Heart left ventricle (tissue), 16 donors: ENCODE measurements around the gene DLGAP1. TPM values are rescaled to one million over a fixed set of nuclear protein-coding genes. Genes with fewer than 3 reads are reported as not detected.

ENCODE experiments used
- ATAC-seq, 4 donors: fragments of 200-7000 bp; cut with Tn5 transposase; one replicate each; pipeline ENCODE4 v1.9.1; 2020 to 2022; ENCODE audit warnings: moderate library complexity in 4 of 4, mild to moderate bottlenecking in 3 of 4, moderate number of reproducible peaks in 1 of 4
- DNase-seq, 5 donors: peaks; one replicate each; pipeline ENCODE4 v3.0.0-alpha.2; 2020
- H3K27ac ChIP-seq, 12 donors: fragments of 200-600 bp; sonication (generic) in 4 of 12; one replicate each; pipeline versions ENCODE4 v1.5.0 to v1.8.0; 2016 to 2022; ENCODE audit warnings: mild to moderate bottlenecking in 2 of 12
- H3K27me3 ChIP-seq, 9 donors: fragments of 200-600 bp; sonication (generic) in 2 of 9; one replicate each; pipeline versions ENCODE4 v1.5.1 to v1.8.0; 2016 to 2022; ENCODE audit warnings: mild to moderate bottlenecking in 3 of 9
- H3K36me3 ChIP-seq, 9 donors: fragments of 200-600 bp; sonication (generic) in 2 of 9; one replicate each; pipeline versions ENCODE4 v1.5.0 to v1.8.0; 2018 to 2022; ENCODE audit warnings: mild to moderate bottlenecking in 2 of 9
- H3K4me1 ChIP-seq, 12 donors: fragments of 200-600 bp; sonication (generic) in 4 of 12; one replicate each; pipeline versions ENCODE4 v1.5.0 to v1.8.0; 2016 to 2022; ENCODE audit warnings: mild to moderate bottlenecking in 3 of 12
- H3K4me3 ChIP-seq, 12 donors: fragments of 200-600 bp; sonication (generic) in 4 of 12; one replicate each; pipeline versions ENCODE4 v1.5.0 to v1.8.0; 2017 to 2022; ENCODE audit warnings: mild to moderate bottlenecking in 9 of 12, moderate library complexity in 4 of 12
- H3K9me3 ChIP-seq, 12 donors: fragments of 200-600 bp; sonication (generic) in 4 of 12; one replicate each; pipeline versions ENCODE4 v1.5.0 to v1.8.0; 2016 to 2022; ENCODE audit warnings: mild to moderate bottlenecking in 1 of 12
- CTCF ChIP-seq, 12 donors: fragments of 200-600 bp; sonication (generic) in 4 of 12; IDR thresholded peaks; one replicate each; pipeline versions ENCODE4 v1.5.0 to v1.8.0; 2018 to 2022; ENCODE audit warnings: antibody characterized with exemption in 12 of 12, mild to moderate bottlenecking in 5 of 12
- POLR2A ChIP-seq, 2 donors: fragments of 450-650 bp; IDR thresholded peaks; one replicate each; pipeline ENCODE4 v1.6.1; 2017; ENCODE audit warnings: antibody characterized with exemption in 2 of 2, mild to moderate bottlenecking in 2 of 2, moderate library complexity in 2 of 2
- WGBS, 4 donors: extraction: QIAGEN DNeasy Blood & Tissue Kit in 2 of 4; methylation state at CpG; one replicate each; pipeline versions ENCODE4 v1.1.5 to v1.1.7; 2013 to 2018; 5-methylcytosine and 5-hydroxymethylcytosine counted together
- intact Hi-C, 10 donors: fragments of 100-400 bp; cut with DNase I; formaldehyde crosslinking; loops; one replicate each; pipeline versions ENCODE4 v1.11.1 to v1.14.2; 2022
- polyA plus RNA-seq, 2 donors: library from polyadenylated mRNA; stranded (reverse); fragments of 200-250 nt; gene quantifications; one replicate each; pipeline ENCODE4 v1.2.3, GENCODE V29; 2013
- total RNA-seq, 9 donors: library from RNA; depleted of rRNA in 2 of 9; stranded (reverse); fragments of >200 nt in 2 of 9; fragmentation: NEBNext Ultra II Directional in 3 of 9; extraction: Animal tissue kit (Norgen Biotek cat#: 25700) in 3 of 9; gene quantifications; one replicate each; pipeline versions ENCODE4 v1.1.0 to v1.2.4, GENCODE V29; 2016 to 2023
- donor health status: ischemic (EF 13 %, LVEDD 7.1; RV severe dilation, severe dysfunction).
- donor health status: healthy with polysubstance abuse.
- donor health status: DM: no; HTN: yes; CAD: no.
- donor health status: DM: no; HTN: no; CAD: no.
- donor health status: ischemic (EF 25% LVEDD 6.9; RV normal size, moderate dysfunction).
- donor health status: ischemic (EF 25% LVEDD 5.7; RV mildly dilated, moderate dysfunction).
- donor health status: healthy.
- donor health status: DM: yes; HTN: yes; CAD: no.
- donor health status: ischemic (EF 35%, LVEDD 5.7; RV mildly dilated, moderate dysfunction).
- donor health status: nonischemic (EF 11% LVEDD 7.7; RV severe dilation, severe dysfunction).
- donor health status: DM: yes; HTN: yes; CAD: no.
- donor health status: PGD.
- donor health status: ischemic (EF 29% LVEDD 5.4; RV normal size, mild dysfunction).
- donor health status: nonischemic (EF 23%, LVEDD 6.1; RV moderate dilation, normal function).

DLGAP1 gene
- total and polyA plus RNA-seq, 11 donors = 0.10 to 5.5 (median 0.40) TPM; not detected in 1

- Histone ChIP-seq H3K27me3 (no peaks in the 10 kb centered on the region), H3K27ac (no peak overlapping the region), H3K4me3 (no peak overlapping the region), H3K4me1 (no peaks in the 10 kb centered on the region), H3K36me3 (no peaks in the 10 kb centered on the region), H3K9me3 (peaks cover 0 to 21% (median 4%) of the 10 kb centered on the region in 12 donors)
- no peak for DNase-seq
- ATAC-seq = no peak
- TF ChIP-seq CTCF (IDR thresholded peaks at IDR 0.05) = no peak
- no peak for TF ChIP-seq POLR2A (IDR thresholded peaks at IDR 0.05)
- intact Hi-C loops = no loop called here
These were observed 223.8 kb downstream of the DLGAP1 start for GRCh38 chr18:4231260-4231659.

DNA sequence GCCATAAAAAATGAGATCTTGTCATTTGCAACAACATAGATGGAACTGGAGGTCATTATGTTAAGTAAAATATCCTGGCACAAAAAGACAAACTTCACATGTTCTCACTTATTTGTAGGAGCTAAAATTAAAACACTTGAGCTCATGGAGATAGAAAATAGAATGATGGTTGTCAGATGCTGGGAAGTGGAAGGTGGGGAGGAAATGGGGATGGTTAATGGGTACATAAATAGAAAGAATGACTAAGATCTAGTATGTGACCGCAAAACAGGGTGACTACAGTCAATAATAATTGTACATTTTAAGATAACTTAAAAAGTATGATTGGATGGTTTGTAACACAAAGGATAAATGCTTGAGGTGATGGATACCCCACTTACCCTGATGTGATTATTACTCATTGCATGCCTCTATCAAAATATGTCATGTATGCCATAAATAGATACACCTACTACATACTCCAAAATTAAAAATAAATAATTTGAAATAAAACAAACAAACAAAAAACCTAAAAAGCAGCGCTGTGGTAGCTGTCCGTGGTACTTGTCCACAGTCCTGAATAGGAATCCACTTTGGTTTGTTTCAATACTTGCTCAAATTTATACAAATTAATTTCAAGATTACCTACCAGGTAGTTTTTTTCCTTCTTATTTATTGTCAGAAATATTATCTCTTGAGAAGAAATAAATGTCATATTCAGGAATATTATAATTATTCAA is 224.5 kb downstream of the DLGAP1 start:
- intact Hi-C loops = no loop called here
- TF ChIP-seq POLR2A (IDR thresholded peaks at IDR 0.05) (no peak), CTCF (IDR thresholded peaks at IDR 0.05) (no peak)
- no peak for ATAC-seq
- 69 to 74% (median 72%) methylated on average over 3 of the region's 3 CpGs for WGBS, 4 donors
- H3K36me3 ChIP-seq = no peaks in the 10 kb centered on the region
- peaks cover 0 to 21% (median 4%) of the 10 kb centered on the region in 12 donors for H3K9me3 ChIP-seq
- H3K4me3 ChIP-seq = no peak overlapping the region
- H3K27me3 ChIP-seq = no peaks in the 10 kb centered on the region
- DNase-seq = no peak
- no peaks in the 10 kb centered on the region for H3K4me1 ChIP-seq
- no peak overlapping the region for H3K27ac ChIP-seq

DNA sequence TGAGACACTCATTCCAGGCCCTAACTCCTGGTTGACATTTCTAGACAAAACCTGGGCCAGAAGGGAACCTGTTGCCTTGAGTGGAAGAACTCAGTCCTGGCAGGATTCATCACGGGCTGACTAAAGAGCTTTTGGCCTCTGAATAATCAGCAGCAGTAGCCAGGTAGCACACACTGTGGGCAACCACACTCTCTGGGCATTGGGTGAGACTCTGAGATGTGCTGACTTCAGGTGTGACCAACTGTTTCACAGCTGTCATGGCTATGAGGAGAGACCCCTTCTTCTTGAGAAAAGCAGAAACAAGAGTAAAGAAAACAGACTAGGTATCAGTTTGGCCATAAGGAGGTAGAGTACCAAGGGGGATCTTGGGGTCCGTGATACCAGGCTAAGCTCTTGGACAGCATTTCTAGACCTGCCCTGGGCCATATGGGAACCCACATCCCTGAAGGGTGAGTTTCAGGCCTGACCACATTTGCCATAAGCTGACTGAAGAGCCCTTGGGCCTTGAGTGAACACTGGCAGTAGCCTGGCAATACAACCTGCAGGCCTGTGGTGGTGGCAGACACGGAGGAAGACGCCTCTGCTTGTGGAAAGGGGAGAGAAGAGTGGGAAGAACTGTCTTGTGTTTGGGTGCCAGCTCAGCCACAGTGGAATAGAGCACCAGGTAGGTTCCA is 230.9 kb downstream of the DLGAP1 start:
- H3K27me3 ChIP-seq = no peaks in the 10 kb centered on the region
- H3K4me1 ChIP-seq = no peaks in the 10 kb centered on the region
- H3K4me3 ChIP-seq = no peak overlapping the region
- peaks cover 0 to 13% (median under 1%) of the 10 kb centered on the region in 12 donors for H3K9me3 ChIP-seq
- WGBS, 4 donors = 68 to 86% (median 74%) methylated on average over 4 of the region's 4 CpGs
- intact Hi-C loops = no loop called here
- no peaks in the 10 kb centered on the region for H3K36me3 ChIP-seq
- TF ChIP-seq CTCF (IDR thresholded peaks at IDR 0.05) = no peak
- no peak for TF ChIP-seq POLR2A (IDR thresholded peaks at IDR 0.05)
- ATAC-seq = no peak
- no peak overlapping the region for H3K27ac ChIP-seq
- no peak for DNase-seq

GRCh38 chr18:4211111-4211837 is 243.8 kb downstream of the DLGAP1 start:
- TF ChIP-seq POLR2A (IDR thresholded peaks at IDR 0.05) (no peak), CTCF (IDR thresholded peaks at IDR 0.05) (no peak)
- Histone ChIP-seq H3K4me3 (no peak overlapping the region), H3K27me3 (no peaks in the 10 kb centered on the region), H3K4me1 (no peaks in the 10 kb centered on the region), H3K27ac (no peak overlapping the region), H3K9me3 (no peaks in the 10 kb centered on the region), H3K36me3 (no peaks in the 10 kb centered on the region)
- 64 to 79% (median 67%) methylated on average over 5 of the region's 5 CpGs for WGBS, 4 donors
- no peak for ATAC-seq
- intact Hi-C loops = no loop called here
- DNase-seq = no peak
